Stimulated activated naive CD4-positive, alpha-beta T cell (primary cell): ENCODE results near the gene PRELID3B.
"Not testable (repeated sequence)": the region's sequence is repeated elsewhere in the genome, so short reads cannot be mapped to it uniquely, and the experiment has no call there.

Experiments used
- DNase-seq, 6 experiments: peaks; one replicate each; lab custom pipeline; 2025; lab: John Stamatoyannopoulos, UW

The PRELID3B gene

GRCh38 chr20:59048681-59049030 lies 6.1 kb upstream of the PRELID3B start:
- no peak for DNase-seq

DNA sequence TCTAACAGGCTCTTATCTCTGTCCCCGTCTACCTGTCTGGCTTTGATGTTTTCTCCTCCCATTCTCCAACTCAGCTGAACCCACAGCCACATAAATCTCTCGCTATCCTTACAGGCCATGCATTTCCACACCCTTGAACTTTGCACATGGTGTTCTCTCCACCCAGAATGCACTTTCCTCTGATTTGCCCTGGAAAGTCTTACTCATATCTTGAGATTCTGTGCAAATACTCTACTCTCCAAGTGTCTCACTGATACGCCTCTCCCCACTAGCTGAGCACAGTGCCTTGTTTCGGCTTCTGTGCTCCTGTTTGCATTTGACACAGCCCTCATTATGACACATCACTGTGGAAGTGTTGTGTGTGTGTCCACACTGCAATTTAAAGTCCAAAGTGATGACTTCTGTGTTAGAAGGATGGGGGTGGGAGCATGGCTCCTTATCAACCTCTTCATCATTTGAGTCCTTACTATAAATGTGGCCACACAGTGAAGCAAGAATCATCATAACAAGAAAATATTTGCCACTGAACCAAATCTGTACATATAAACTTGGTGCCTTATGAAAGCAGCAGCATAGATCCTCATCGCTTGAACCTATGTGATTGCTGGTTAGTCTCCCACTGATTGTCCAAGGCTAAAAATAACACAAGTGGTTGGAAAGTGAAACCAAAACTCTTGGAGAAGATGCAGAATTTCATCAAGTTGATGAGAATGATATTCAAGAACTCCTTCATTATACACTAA lies 5.5 kb upstream of the PRELID3B start:
- DNase-seq = no peak

GRCh38 chr20:59046862-59047261 lies 4.3 kb upstream of the PRELID3B start:
- no peak for DNase-seq

GRCh38 chr20:59044796-59045195 lies 2.2 kb upstream of the PRELID3B start:
- DNase-seq = no peak

- DNase-seq = no peak
Measured at GRCh38 chr20:59044295-59044694, 1.7 kb upstream of the PRELID3B start.

DNA sequence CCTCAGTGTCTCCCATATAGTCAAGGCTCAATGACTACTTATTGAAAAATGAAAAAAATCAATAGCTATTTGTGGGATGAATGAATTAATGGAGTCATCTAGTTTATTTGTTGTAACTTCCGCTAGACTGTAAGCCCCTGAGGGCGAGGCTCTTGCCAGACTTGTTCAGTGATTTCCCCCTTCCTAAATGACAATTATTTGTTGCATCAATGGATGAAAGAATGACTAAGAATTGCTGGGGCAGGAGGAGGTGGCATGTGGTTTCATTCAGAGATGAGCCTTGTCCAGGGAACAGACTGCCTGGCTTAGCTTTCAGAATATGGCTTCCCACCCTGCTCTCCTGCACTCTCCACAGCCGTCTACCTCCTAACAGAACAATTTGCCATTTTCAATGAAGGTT lies 1.1 kb upstream of the PRELID3B start:
- DNase-seq = no peak

DNA sequence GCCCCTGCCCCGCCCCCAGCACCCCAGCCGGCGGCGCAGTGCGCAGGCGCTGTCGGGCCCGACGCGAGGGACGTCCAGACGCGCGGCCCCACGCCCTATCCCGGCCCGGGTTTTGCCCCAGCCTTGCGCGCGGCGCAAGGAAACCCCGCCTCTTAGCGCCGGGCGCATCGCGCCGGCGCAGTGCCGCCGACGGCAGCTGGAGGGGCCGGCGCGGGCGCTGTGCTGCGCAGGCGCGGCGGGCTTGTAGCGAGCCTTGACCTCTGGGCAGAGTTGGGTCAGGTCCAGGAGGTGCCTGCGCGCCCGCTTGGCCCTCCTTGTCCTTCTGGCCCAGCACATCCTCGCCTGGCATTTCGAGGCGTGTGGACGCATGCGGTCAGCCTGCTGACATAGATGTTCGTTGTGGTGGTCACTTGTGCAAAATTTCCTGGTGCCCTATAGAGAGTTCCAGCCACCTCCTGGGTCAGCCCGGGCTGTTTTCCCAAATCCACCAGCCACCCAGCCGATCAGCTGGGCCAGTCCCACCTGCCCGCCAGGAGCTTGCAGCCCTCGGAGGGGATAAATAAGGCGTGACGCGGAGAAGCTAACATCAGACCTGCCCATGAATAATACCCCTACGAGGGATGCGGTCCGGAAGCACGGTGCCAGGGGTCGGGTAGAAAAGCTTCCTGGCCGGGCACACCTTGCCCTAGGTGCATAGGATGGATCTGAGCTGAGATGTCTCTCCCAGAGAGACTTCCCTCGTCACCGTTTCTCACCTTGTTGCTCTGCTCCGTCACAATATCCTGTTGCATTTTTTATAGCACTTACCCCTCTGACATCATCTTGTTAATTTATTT lies 428 bp upstream of the PRELID3B start:
- peak; percentile 85 to 94 (median 91) for DNase-seq

GRCh38 chr20:59041487-59041886 lies 1.1 kb downstream of the PRELID3B start:
- not testable (repeated sequence) for DNase-seq

DNA sequence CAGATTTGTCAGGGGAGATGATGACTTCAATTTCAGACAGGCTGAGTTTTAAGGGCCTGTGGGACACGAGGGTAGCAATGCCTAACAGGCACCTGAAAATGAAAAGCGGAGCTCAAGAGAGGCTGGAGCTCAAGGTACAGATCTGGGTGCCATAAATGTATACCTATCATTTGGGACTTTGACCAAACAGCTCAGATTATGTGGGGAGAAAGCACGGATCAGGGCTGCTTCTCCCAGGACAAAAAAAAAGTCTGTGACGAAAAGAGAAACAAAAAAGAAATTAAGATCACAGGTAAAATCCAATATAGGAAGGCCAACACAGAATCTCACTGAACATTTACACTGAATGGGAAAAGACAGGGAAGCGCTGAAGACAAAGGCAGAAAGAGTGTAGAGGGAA lies 1.9 kb downstream of the PRELID3B start:
- DNase-seq = no peak

- no peak for DNase-seq
Measured at GRCh38 chr20:59039233-59039632, 3.4 kb downstream of the PRELID3B start.

DNA sequence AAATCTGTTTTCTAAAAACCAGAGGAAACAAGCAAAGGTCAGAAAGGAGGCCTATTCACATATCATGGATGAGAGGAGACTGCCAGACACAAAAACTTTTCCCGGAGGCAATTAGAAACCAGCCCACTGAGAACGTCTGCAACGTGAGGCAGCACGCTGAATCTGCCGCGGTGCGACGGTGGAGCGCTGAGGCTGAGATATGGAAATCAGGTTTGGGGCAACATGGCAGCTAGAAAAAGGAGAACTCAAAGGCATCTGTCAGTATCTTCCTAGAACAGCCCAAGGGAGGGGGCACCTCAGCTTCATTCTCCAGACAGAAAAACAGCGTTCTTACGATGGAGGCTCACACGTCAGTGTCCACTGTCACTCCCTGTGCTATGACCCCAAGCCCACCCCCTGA lies 5.2 kb downstream of the PRELID3B start:
- DNase-seq = no peak

DNA sequence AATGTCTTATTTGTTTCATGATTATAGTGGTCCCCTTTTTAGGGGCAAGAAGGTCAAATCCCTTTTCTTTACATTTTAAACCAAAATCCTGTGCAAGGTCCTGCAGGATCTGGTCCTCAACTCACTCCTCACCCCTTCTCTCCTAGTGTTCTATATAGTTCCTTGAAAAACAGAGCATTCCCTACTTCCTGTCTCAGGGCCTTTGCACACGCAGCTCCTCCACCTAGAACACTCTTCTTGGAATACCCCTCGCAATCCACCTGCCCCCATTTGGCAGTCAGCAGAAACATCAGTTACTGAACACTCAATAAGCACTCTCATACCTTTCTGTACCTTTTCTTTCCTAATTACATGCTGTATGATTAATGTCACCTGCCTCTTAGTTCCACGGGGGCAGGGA lies 7.2 kb downstream of the PRELID3B start:
- DNase-seq = no peak

DNA sequence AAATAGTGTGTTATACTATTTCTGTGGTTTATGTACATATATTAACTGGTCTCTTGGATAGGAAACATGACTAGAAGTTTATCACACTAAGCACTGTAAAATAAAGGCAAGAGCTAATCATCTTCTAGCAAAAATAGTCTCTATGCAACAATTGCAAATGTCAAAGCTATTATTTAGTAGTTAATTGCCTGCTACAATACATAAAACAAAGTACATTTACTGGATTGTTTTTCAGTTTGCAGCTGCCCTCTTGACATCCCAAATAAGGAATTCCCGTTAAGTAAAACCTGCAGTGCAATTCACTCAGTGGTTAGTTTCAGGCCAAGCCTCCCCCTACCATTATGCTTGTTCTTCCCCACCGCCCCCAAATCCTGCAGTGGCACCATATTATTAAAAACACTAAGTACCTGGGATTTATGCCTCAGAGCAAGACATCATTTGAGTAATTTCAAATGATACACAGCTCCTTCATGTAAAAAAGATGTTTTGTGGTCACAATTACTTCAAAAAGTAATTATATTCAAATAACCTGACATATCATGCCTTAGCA lies 8.9 kb downstream of the PRELID3B start:
- no peak for DNase-seq

DNA sequence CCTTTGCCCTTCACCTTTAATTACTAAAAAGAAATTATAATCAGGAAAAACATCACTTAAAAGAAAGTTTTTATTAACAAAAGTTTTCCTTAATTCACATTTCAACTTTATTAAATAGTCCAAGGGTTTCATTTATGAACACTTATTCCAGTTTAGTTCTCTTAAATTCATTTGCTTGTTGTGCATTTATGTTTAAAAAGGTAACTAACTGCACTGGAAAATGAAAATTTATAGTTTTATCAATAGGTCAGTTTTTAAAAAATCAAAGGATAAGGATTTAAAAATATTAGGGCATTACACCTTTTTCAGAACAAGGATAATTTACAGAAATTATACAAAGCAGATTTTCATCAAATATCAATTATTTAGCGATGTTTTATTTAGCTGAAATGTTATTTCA lies 9.5 kb downstream of the PRELID3B start:
- DNase-seq = no peak

GRCh38 chr20:59032713-59033059 lies 9.9 kb downstream of the PRELID3B start:
- DNase-seq = no peak

DNA sequence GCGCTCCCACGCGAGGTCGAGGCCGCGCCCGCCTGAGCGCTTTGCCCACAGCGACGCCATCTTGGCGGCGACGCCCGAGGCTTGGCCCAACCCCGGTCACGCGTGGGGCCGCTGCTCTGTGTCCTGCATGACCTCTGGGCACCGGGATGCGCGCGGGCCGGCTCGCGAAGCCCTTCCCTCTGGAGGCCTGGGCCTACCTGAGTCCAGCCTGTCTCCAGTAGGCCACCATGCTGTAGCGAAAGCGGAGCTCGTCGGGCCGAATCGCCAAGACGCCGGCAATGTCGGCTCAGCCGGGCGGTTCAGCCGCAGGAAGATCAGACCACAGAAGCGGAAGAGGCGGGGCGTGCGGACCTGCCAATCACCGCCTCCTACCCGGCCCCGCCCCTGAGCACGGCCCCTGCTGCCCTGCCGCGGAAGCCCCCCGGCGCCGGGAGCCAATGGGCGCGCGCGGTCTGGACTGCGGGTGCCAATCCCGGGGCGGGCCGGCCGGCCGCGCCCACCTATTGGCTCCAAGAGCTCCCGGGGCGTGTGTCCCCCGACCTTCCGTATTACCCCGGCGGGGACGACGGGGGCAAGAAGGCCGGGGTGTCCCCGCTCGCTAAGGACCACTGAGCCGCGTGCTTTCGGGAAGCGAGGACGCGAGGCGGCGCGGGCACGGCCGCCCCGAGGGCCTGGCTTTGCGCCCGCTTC lies 10.4 kb downstream of the PRELID3B start, which contains the start of gene ATP5F1E:
Gene ATP5F1E, minus strand, starts transcription at position 313 of the 690 bp plus-strand sequence. Its CDS starts 84 bp downstream, at position 229.
- peak; percentile 93 to 97 (median 94) for DNase-seq

DNA sequence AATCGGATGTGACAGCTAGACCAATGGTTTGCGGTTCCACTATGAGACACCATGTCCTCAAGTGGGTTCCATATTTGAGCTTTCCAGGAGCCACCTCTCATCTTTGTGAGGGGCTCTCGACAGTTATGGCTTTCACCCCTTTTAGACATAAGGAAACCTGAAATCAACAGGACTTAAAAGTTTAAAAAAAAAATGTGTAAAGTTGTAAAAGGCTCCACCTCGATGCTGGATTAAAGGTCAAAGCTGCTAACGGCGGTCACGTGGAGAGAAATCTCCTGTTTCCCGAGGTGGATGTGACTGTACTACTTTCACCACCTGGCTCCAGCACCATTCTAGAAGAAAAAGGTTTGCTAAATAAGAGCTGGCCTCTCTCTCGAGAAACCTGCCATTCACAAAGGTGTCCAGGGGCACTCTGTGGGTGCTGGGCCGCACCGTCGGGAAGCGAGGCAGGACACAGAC lies 11.0 kb downstream of the PRELID3B start:
- no peak for DNase-seq

DNA sequence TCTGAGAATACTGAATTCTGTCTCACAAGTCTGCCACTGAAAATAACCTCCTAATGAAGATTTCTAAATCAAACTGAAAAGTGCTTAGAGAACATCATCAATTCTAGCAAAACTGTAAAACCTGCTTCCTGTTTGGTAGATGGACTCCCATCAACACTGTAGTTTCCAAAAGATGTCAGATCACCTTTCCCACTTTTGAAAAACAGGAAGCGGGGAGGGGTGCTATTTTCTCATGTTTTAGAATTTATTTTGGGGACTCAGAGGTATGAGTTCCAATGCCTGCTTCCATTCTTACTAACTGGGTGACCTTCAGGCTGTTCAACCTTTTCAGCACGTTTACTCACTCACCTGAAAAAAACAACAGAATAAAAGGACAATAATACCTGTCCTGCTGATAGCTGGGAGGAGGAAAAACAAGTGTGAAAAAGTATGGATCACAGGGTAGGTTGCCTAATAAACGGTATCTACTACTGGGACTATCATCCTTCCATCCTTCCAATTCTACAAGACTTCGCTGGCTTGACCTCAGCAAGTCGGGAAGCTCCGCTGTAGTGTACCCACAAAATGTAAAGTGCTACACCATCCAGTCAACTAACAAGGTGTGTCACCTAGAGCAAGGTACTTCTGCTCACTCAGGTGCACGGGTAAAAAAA lies 11.5 kb downstream of the PRELID3B start:
- no peak for DNase-seq

- no peak for DNase-seq
Measured at GRCh38 chr20:59028812-59029211, 13.8 kb downstream of the PRELID3B start.

- no peak for DNase-seq
Measured at GRCh38 chr20:59027741-59028320, 14.8 kb downstream of the PRELID3B start.
